Adrenal gland (tissue), 12 donors: ENCODE results near the gene CD151. TPM values are rescaled to one million over a fixed set of nuclear protein-coding genes. Genes with fewer than 3 reads are reported as not detected.

Experiments
- DNase-seq, 7 donors: peaks; one replicate each; pipeline ENCODE4 v3.0.0-alpha.2; 2019 to 2020
- H3K27ac ChIP-seq, 5 donors: fragments of 200-600 bp; sonication (generic) in 4 of 5; 1 replicate in 3 of 5; 2 replicates in 2 of 5; pipeline versions ENCODE4 v1.5.1 to v1.8.0; 2016 to 2020; ENCODE audit warnings: mild to moderate bottlenecking in 1 of 5
- H3K27me3 ChIP-seq: fragments of 200-600 bp; 2 replicates; pipeline ENCODE4 v1.8.0; 2021
- H3K36me3 ChIP-seq, 2 donors: fragments of 200-600 bp; replicated peaks in 1 of 2; 1 replicate in 1 of 2; 2 replicates in 1 of 2; pipeline versions ENCODE4 v1.5.1 to v1.8.0; 2018 to 2022
- H3K4me1 ChIP-seq, 2 donors: fragments of 200-600 bp; replicated peaks in 1 of 2; 1 replicate in 1 of 2; 2 replicates in 1 of 2; pipeline versions ENCODE4 v1.5.1 to v1.8.0; 2018 to 2021
- H3K4me3 ChIP-seq, 4 donors: fragments of 200-600 bp; sonication (generic) in 3 of 4; one replicate each; pipeline ENCODE4 v1.5.1; 2016 to 2018
- H3K9me3 ChIP-seq, 3 donors: fragments of 200-600 bp; sonication (generic) in 1 of 3; replicated peaks in 1 of 3; 1 replicate in 2 of 3; 2 replicates in 1 of 3; pipeline versions ENCODE4 v1.5.1 to v1.8.0; 2016 to 2021
- POLR2A ChIP-seq, 2 donors: fragments of 450-650 bp; IDR thresholded peaks; one replicate each; pipeline ENCODE4 v1.6.1; 2017; ENCODE audit warnings: antibody characterized with exemption in 2 of 2, mild to moderate bottlenecking in 2 of 2, moderate library complexity in 1 of 2
- WGBS, 4 donors: extraction: QIAGEN DNeasy Blood & Tissue Kit in 2 of 4; methylation state at CpG; one replicate each; pipeline versions ENCODE4 v1.1.5 to v1.1.7; 2013 to 2017; 5-methylcytosine and 5-hydroxymethylcytosine counted together
- intact Hi-C, 2 donors: fragments of 100-400 bp; cut with DNase I; formaldehyde crosslinking; loops; one replicate each; pipeline versions ENCODE4 v1.14.1 to v1.15.0; 2022 to 2023
- polyA plus RNA-seq, 3 donors: library from polyadenylated mRNA; stranded (reverse); fragments of 200-250 nt in 2 of 3; fragments of 350-450 nt in 1 of 3; fragmentation: Illumina TruSeq in 1 of 3; extraction: RNeasy Lipid Tissue Mini Kit (QIAGEN cat#74804) in 1 of 3; gene quantifications; one replicate each; pipeline ENCODE4 v1.2.3, GENCODE V29; 2013 to 2014
- total RNA-seq, 9 donors: library from RNA; depleted of rRNA in 4 of 9; stranded (reverse); fragments of >200 nt in 4 of 9; fragments of 120-200 nt in 1 of 9; fragmentation: NEBNext Ultra II Directional in 1 of 9; extraction: Animal tissue kit (Norgen Biotek cat#: 25700) in 1 of 9; gene quantifications; one replicate each; pipeline versions ENCODE4 v1.1.0 to v1.2.4, GENCODE V29; 2013 to 2023
- TF ChIP-seq, protein P1 (sequence below), 6 experiments: fragments of 450-650 bp in 4 of 6; fragments of 200-600 bp in 2 of 6; sonication (generic) in 1 of 6; IDR thresholded peaks; 1 replicate in 5 of 6; 2 replicates in 1 of 6; pipeline versions ENCODE4 v1.5.1 to v1.8.0; 2016 to 2021; ENCODE audit warnings: antibody characterized with exemption in 6 of 6, mild to moderate bottlenecking in 2 of 6, moderate library complexity in 1 of 6
- donor health status: healthy with polysubstance abuse.
- donor health status: Bipolar disorder and iron deficiency.
- donor health status: DM: yes; HTN: yes; CAD: no.
- donor health status: DM: no; HTN: no; CAD: no.
- donor health status: DM: no; HTN: no; CAD: no.
- donor health status: DM: yes; HTN: yes; CAD: no.

Gene CD151
- total and polyA plus RNA-seq, 12 donors: 111 to 387 (median 285) TPM

DNA sequence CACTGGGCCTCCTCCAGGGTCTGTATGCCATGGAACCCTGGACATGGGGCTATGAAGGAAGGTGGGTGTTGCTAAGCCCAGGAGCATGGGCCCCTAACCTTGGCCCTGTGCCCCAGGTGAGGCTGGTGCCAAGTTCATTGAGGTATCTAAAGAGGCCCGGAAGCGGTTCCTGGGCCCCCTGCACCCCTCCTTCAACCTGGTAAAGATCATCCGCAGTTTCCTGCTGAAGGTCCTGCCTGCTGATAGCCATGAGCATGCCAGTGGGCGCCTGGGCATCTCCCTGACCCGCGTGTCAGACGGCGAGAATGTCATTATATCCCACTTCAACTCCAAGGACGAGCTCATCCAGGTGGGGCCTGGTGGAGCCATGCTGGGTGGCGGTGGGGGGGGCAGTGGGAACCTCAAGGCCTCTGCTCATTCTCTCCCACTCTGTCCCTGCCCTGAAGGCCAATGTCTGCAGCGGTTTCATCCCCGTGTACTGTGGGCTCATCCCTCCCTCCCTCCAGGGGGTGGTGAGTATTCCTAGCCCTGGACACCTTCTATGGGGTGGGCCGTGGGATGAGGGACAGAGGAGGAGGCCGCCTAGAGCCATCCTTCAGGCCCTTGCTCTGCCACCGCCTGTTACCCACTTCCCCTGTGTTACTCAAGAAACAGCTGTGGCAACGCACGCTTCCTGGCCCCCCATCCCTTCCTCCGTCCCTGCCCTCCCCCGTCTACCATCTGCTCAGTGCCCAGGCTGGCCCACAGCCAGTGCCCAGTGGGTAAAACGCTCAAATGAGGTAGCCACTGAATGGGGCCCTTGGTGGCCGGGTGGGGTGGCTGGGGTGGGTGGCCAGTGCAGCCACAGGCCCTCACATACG, 11.0 kb upstream of the CD151 start:
- peak overlapping the region in 1 of 4 donors; percentile 78 for H3K4me3 ChIP-seq
- H3K36me3 ChIP-seq: peaks cover 0 to 28% of the 10 kb centered on the region in 2 donors
- peak in 5 of 7 donors; percentile 53 to 77 (median 66) for DNase-seq
- WGBS, 4 donors: 36 to 54% (median 38%) methylated on average over 20 to 22 of the region's 22 CpGs
- peaks cover 34 to 38% of the 10 kb centered on the region in 2 donors for H3K4me1 ChIP-seq
- no peaks in the 10 kb centered on the region for H3K27me3 ChIP-seq
- peak overlapping the region; percentile 10 to 98 (median 94) for H3K27ac ChIP-seq
- intact Hi-C loops: no loop called here
- H3K9me3 ChIP-seq: no peaks in the 10 kb centered on the region
- TF ChIP-seq, protein P1, sequence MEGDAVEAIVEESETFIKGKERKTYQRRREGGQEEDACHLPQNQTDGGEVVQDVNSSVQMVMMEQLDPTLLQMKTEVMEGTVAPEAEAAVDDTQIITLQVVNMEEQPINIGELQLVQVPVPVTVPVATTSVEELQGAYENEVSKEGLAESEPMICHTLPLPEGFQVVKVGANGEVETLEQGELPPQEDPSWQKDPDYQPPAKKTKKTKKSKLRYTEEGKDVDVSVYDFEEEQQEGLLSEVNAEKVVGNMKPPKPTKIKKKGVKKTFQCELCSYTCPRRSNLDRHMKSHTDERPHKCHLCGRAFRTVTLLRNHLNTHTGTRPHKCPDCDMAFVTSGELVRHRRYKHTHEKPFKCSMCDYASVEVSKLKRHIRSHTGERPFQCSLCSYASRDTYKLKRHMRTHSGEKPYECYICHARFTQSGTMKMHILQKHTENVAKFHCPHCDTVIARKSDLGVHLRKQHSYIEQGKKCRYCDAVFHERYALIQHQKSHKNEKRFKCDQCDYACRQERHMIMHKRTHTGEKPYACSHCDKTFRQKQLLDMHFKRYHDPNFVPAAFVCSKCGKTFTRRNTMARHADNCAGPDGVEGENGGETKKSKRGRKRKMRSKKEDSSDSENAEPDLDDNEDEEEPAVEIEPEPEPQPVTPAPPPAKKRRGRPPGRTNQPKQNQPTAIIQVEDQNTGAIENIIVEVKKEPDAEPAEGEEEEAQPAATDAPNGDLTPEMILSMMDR (IDR thresholded peaks at IDR 0.05): no peak
- TF ChIP-seq POLR2A (IDR thresholded peaks at IDR 0.05): no peak

GRCh38 chr11:823441-824291, 9.1 kb upstream of the CD151 start:
- Histone ChIP-seq H3K4me3 (no peak overlapping the region), H3K9me3 (no peaks in the 10 kb centered on the region), H3K27ac (no peak overlapping the region), H3K27me3 (no peaks in the 10 kb centered on the region), H3K4me1 (peaks cover 45 to 56% of the 10 kb centered on the region in 2 donors), H3K36me3 (peaks cover 0 to 28% of the 10 kb centered on the region in 2 donors)
- TF ChIP-seq, protein P1 (IDR thresholded peaks at IDR 0.05): no peak
- TF ChIP-seq POLR2A (IDR thresholded peaks at IDR 0.05): no peak
- intact Hi-C loops: no loop called here
- no peak for DNase-seq
- WGBS, 4 donors: 85 to 86% (median 85%) methylated on average over 16 to 53 of the region's 53 CpGs

DNA sequence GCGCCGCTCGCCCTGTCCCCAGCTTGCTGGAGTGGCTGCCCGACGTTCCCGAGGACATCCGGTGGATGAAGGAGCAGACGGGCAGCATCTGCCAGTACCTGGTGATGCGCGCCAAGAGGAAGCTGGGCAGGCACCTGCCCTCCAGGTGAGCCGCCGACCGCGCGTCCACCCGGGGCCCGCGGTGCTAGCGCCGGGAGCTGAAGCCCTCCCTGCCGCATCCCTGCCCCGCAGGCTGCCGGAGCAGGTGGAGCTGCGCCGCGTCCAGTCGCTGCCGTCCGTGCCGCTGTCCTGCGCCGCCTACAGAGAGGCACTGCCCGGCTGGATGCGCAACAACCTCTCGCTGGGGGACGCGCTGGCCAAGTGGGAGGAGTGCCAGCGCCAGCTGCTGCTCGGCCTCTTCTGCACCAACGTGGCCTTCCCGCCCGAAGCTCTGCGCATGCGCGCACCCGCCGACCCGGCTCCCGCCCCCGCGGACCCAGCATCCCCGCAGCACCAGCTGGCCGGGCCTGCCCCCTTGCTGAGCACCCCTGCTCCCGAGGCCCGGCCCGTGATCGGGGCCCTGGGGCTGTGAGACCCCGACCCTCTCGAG, 8.4 kb upstream of the CD151 start:
- no peak for TF ChIP-seq POLR2A (IDR thresholded peaks at IDR 0.05)
- TF ChIP-seq, protein P1 (IDR thresholded peaks at IDR 0.05): no peak
- DNase-seq: no peak
- H3K9me3 ChIP-seq: no peaks in the 10 kb centered on the region
- WGBS, 4 donors: 79 to 87% (median 81%) methylated on average over 3 to 59 of the region's 59 CpGs
- H3K4me1 ChIP-seq: peaks cover 40 to 59% of the 10 kb centered on the region in 2 donors
- peaks cover 0 to 28% of the 10 kb centered on the region in 2 donors for H3K36me3 ChIP-seq
- intact Hi-C loops: no loop called here
- H3K27ac ChIP-seq: no peak overlapping the region
- H3K4me3 ChIP-seq: no peak overlapping the region
- H3K27me3 ChIP-seq: no peaks in the 10 kb centered on the region

- H3K4me3 ChIP-seq: no peak overlapping the region
- TF ChIP-seq, protein P1 (IDR thresholded peaks at IDR 0.05): no peak
- TF ChIP-seq POLR2A (IDR thresholded peaks at IDR 0.05): no peak
- peaks cover 0 to 28% of the 10 kb centered on the region in 2 donors for H3K36me3 ChIP-seq
- 80 to 84% (median 82%) methylated on average over 5 to 11 of the region's 11 CpGs for WGBS, 4 donors
- DNase-seq: no peak
- no peaks in the 10 kb centered on the region for H3K27me3 ChIP-seq
- intact Hi-C loops: no loop called here
- peaks cover 45 to 64% of the 10 kb centered on the region in 2 donors for H3K4me1 ChIP-seq
- no peaks in the 10 kb centered on the region for H3K9me3 ChIP-seq
- no peak overlapping the region for H3K27ac ChIP-seq
Measured at GRCh38 chr11:824942-825341, 7.8 kb upstream of the CD151 start.
